ENCODE measurements around the gene GPRIN3.

- TF ChIP-seq CTCF (IDR thresholded peaks at IDR 0.05 in 2 of 3, conservative IDR thresholded peaks at IDR 0.05 in 1 of 3; ENCODE audit: borderline replicate concordance in 1 of 3, insufficient read depth in 1 of 3, low read depth in 2 of 3, low read length in 2 of 3), result no peak
- no peak for TF ChIP-seq POLR2A (IDR thresholded peaks at IDR 0.05; ENCODE audit: borderline replicate concordance, extremely low read depth, insufficient read depth, insufficient read length)
- no peak for TF ChIP-seq JUND (IDR thresholded peaks at IDR 0.05)
- TF ChIP-seq ATF3 (IDR thresholded peaks at IDR 0.05), result no peak
- TF ChIP-seq EGR1 (IDR thresholded peaks at IDR 0.05; ENCODE audit: low read depth), result no peak
- no peak for TF ChIP-seq POLR2AphosphoS5 (IDR thresholded peaks at IDR 0.05; ENCODE audit: low read depth, low read length)
- no peak for TF ChIP-seq RAD21 (IDR thresholded peaks at IDR 0.05; ENCODE audit: low read depth)
- no peak for TF ChIP-seq EZH2phosphoT487 (IDR thresholded peaks at IDR 0.05; ENCODE audit: borderline replicate concordance)
- no peak for TF ChIP-seq SRF (IDR thresholded peaks at IDR 0.05; ENCODE audit: low read depth)
- no peak for TF ChIP-seq ZNF274 (IDR thresholded peaks at IDR 0.05; ENCODE audit: low read depth, low read length)
- no peak for TF ChIP-seq EZH2 (IDR thresholded peaks at IDR 0.05)
- TF ChIP-seq, protein P1, sequence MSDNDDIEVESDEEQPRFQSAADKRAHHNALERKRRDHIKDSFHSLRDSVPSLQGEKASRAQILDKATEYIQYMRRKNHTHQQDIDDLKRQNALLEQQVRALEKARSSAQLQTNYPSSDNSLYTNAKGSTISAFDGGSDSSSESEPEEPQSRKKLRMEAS (IDR thresholded peaks at IDR 0.05), result no peak
- TF ChIP-seq ZFX (IDR thresholded peaks at IDR 0.05), result no peak
Observed at GRCh38 chr4:89247951-89248350, 59.6 kb downstream of the GPRIN3 start.

Measured in HCT116 (cell line).